GM12865 (cell line): Measurements from ENCODE around the gene TGM3.

Experiments
- DNase-seq: peaks from one replicate; pipeline ENCODE4 v3.0.0; 2010; ENCODE audit warnings: low read depth
- H3K4me3 ChIP-seq: 2 replicates; pipeline ENCODE4 v1.5.1; 2011; ENCODE audit warnings: mild to moderate bottlenecking, low read depth, low read length, control low read depth
- TF ChIP-seq, protein P1 (sequence below): IDR thresholded peaks from 2 replicates; pipeline ENCODE4 v1.5.1; 2011; ENCODE audit warnings: low read length, control low read depth, low read depth, inconsistent platforms; ENCODE audit not compliant: insufficient read depth; ENCODE audit errors: missing control alignments

Gene TGM3

DNA sequence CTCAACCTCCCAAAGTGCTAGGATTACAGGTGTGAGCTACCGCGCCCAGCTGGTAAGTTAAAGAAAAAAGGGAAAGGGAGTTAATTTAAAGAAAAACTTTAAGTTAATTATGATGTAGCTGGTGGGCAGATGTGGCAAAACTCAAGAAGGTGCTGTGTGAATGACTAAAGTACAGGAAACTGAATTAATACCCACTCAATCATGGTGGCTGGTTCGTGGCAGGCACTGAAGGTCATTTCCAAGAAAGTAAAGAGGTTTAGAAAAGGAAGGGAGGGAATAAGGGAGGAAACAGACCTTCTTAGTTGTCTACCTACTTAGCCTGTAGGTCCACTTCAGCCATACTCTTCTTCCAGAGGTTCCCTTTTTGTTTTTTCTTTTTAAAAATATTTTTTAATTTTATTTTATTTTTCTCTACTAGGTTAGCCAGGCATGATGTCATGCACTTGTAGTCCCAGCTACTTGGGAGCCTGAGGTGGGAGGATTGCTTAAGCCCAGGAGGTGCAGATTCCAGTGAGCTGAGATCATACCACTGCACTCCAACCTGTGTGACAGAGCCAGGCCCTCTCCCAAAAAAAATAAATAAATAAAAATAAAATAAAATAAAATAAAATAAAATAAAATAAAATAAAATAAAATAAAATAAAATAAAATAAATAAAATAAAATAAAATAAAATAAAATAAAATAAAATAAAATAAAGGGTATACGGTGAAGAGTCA, 11.9 kb upstream of the TGM3 start:
- TF ChIP-seq, protein P1, sequence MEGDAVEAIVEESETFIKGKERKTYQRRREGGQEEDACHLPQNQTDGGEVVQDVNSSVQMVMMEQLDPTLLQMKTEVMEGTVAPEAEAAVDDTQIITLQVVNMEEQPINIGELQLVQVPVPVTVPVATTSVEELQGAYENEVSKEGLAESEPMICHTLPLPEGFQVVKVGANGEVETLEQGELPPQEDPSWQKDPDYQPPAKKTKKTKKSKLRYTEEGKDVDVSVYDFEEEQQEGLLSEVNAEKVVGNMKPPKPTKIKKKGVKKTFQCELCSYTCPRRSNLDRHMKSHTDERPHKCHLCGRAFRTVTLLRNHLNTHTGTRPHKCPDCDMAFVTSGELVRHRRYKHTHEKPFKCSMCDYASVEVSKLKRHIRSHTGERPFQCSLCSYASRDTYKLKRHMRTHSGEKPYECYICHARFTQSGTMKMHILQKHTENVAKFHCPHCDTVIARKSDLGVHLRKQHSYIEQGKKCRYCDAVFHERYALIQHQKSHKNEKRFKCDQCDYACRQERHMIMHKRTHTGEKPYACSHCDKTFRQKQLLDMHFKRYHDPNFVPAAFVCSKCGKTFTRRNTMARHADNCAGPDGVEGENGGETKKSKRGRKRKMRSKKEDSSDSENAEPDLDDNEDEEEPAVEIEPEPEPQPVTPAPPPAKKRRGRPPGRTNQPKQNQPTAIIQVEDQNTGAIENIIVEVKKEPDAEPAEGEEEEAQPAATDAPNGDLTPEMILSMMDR: no peak

DNA sequence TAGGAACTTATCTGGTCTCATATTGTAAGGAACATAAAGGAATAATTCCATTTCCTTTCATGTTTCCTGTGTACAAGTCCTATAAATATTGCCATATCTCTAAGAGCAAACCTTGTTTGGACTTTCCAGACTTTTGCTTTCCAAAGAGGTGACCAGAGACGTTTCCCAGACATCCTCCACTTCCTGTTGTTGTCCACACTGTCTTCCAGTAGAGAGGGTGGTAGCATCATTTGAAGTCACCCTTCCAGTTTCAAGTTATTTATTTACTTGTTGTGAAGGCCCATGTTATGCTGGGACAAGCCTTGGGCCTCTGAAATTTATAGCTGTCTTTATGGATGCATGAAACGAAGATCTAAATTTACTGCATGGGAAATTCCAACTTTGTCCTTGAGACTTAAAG, 10.6 kb upstream of the TGM3 start:
- DNase-seq: no peak
- TF ChIP-seq, protein P1: no peak
- H3K4me3 ChIP-seq: no peak overlapping the region

More for the DNA sequence above, 11.9 kb upstream of the TGM3 start:
- no peak overlapping the region for H3K4me3 ChIP-seq
- no peak for DNase-seq

DNA sequence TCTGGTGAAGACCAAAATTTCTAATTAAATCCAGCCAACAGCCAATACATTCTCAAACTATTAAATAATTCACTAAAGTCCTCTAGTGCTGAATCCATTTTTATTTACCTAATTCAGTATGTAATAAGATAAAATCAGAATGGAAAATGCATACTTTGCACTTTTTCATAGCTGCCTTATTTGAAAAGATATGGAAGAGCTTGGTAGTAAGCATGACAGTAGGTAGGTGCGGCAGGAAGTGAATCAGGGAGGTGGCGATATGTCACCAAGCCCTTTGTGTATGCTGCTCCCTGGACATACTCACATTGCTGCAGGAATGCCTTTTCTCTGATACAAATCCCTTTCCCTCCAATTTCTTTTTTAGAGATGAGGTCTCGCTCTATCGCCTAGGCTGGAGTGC, 10.2 kb upstream of the TGM3 start:
- TF ChIP-seq, protein P1: no peak

DNA sequence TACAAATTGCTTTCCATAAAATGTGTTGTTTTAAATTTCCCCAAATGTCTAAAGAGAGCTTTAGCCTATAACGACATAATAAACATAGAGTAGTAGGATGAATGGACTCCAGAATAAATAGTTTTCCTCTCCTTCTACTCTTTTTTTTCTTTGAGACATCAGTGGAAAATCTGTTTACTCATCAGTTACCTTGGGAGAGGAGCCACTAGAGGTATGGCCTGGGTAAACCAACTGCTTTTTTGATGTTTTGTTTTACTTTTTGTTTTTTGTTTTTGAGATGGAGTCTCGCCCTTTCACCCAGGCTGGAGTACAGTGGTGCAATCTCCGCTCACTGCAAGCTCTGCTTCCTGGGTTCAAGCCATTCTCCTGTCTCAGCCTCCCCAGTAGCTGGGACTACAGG, 8.3 kb upstream of the TGM3 start:
- DNase-seq: no peak
- TF ChIP-seq, protein P1: no peak
- H3K4me3 ChIP-seq: no peak overlapping the region

More for the DNA sequence above, 10.2 kb upstream of the TGM3 start:
- no peak overlapping the region for H3K4me3 ChIP-seq
- no peak for DNase-seq

DNA sequence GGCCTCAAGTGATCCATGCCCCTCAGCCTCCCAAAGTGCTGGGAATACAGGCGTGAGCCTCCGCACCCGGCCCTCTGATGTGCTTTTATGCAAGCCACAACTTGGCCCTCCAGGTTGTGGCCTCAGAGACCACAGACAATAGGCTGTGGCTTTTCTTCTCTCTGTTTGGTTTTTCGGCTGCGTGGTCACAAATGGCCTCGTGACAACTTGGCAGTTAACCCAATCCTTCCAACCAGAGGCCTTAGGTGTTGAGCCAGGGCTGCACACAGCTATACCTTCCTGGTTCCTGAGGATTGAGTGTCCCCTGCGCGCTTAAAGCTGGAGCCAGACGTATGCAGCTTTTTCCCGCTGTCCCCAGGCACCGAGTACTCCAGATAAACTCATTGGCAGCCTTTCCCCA, 6.3 kb upstream of the TGM3 start:
- TF ChIP-seq, protein P1: no peak
- DNase-seq: peak; percentile 62
- H3K4me3 ChIP-seq: no peak overlapping the region

DNA sequence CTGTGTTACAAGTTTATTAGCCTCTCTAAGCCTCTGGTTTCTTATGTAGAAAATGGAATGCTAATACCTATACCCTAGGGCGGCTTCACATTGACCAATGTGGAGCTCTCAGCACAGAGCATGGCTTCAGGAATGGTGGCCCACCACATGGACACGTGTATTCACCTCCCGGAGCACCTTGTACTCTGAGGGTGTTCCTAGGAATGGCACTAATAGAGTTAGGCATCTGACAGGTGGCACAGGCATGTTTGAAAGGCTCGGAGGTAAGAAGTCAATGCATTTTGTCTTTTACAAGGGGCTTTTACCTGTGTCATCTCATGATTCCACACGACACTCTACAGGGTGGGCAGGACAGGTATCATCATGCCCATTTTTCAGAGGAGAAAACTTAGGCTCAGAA, 5.3 kb upstream of the TGM3 start:
- no peak for DNase-seq
- no peak overlapping the region for H3K4me3 ChIP-seq
- TF ChIP-seq, protein P1: no peak
